ENCODE data around the gene ARHGAP28.
"Not testable (repeated sequence)": the region's sequence is repeated elsewhere in the genome, so short reads cannot be mapped to it uniquely, and the experiment has no call there.

The ARHGAP28 gene

GRCh38 chr18:6776188-6776587 lies 46.7 kb downstream of the ARHGAP28 start:
- ATAC-seq, result no peak

- ATAC-seq, result no peak
Measured at GRCh38 chr18:6777509-6777908, 48.0 kb downstream of the ARHGAP28 start.

GRCh38 chr18:6778459-6779247 lies 49.1 kb downstream of the ARHGAP28 start:
- ATAC-seq, result no peak

GRCh38 chr18:6781142-6781714 lies 51.7 kb downstream of the ARHGAP28 start:
- ATAC-seq, result no peak

- no peak for ATAC-seq
Measured at GRCh38 chr18:6781796-6782195, 52.3 kb downstream of the ARHGAP28 start.

GRCh38 chr18:6782861-6783260 lies 53.3 kb downstream of the ARHGAP28 start:
- ATAC-seq, result no peak

GRCh38 chr18:6784046-6784445 lies 54.5 kb downstream of the ARHGAP28 start:
- ATAC-seq, result no peak

GRCh38 chr18:6785001-6785400 lies 55.5 kb downstream of the ARHGAP28 start:
- no peak for ATAC-seq

GRCh38 chr18:6785411-6785810 lies 55.9 kb downstream of the ARHGAP28 start:
- ATAC-seq, result no peak

GRCh38 chr18:6792391-6792790 lies 62.9 kb downstream of the ARHGAP28 start:
- no peak for ATAC-seq

- no peak for ATAC-seq
Measured at GRCh38 chr18:6793455-6793854, 63.9 kb downstream of the ARHGAP28 start.

- ATAC-seq, result no peak
Measured at GRCh38 chr18:6793986-6794385, 64.5 kb downstream of the ARHGAP28 start.

GRCh38 chr18:6795307-6795706 lies 65.8 kb downstream of the ARHGAP28 start:
- ATAC-seq, result no peak

GRCh38 chr18:6796511-6796910 lies 67.0 kb downstream of the ARHGAP28 start:
- ATAC-seq, result no peak

- ATAC-seq, result no peak
Measured at GRCh38 chr18:6797171-6797570, 67.7 kb downstream of the ARHGAP28 start.

GRCh38 chr18:6798896-6799295 lies 69.4 kb downstream of the ARHGAP28 start:
- ATAC-seq, result no peak

- ATAC-seq, result not testable (repeated sequence)
Measured at GRCh38 chr18:6800309-6800708, 70.8 kb downstream of the ARHGAP28 start.

- no peak for ATAC-seq
Measured at GRCh38 chr18:6807515-6808257, 78.2 kb downstream of the ARHGAP28 start.

GRCh38 chr18:6810191-6810590 lies 80.7 kb downstream of the ARHGAP28 start:
- ATAC-seq, result no peak

GRCh38 chr18:6811816-6812215 lies 82.3 kb downstream of the ARHGAP28 start:
- no peak for ATAC-seq

- no peak for ATAC-seq
Measured at GRCh38 chr18:6814882-6815425, 85.4 kb downstream of the ARHGAP28 start.

- no peak for ATAC-seq
Measured at GRCh38 chr18:6816154-6816553, 86.6 kb downstream of the ARHGAP28 start.

GRCh38 chr18:6819332-6819731 lies 89.8 kb downstream of the ARHGAP28 start:
- no peak for ATAC-seq

- no peak for ATAC-seq
Measured at GRCh38 chr18:6820314-6820713, 90.8 kb downstream of the ARHGAP28 start.
